Cardiac muscle cell (in vitro differentiated cells and primary cell): ENCODE data around the gene TESK2. TPM values are rescaled to one million over a fixed set of nuclear protein-coding genes. Genes with fewer than 3 reads are reported as not detected.

Source experiments
- DNase-seq, 2 donors: peaks; one replicate each; pipeline versions ENCODE4 v3.0.0 to v3.0.0-alpha.2; 2010 to 2017; ENCODE audit warnings: low read depth in 1 of 2, low spot score in 1 of 2
- H3K27ac ChIP-seq: fragments of 200-600 bp; sonication (generic); 2 replicates; pipeline ENCODE4 v1.5.1; 2016
- H3K27me3 ChIP-seq: fragments of 200-600 bp; sonication (generic); 2 replicates; pipeline ENCODE4 v1.6.0; 2016; ENCODE audit warnings: control low read depth
- H3K36me3 ChIP-seq: fragments of 200-600 bp; sonication (generic); 2 replicates; pipeline ENCODE4 v1.5.1; 2016; ENCODE audit warnings: control low read depth
- H3K4me1 ChIP-seq: fragments of 200-600 bp; sonication (generic); 2 replicates; pipeline ENCODE4 v1.8.1; 2017; ENCODE audit warnings: low read depth, mild to moderate bottlenecking, mixed run types
- H3K4me3 ChIP-seq: fragments of 200-600 bp; sonication (generic); 2 replicates; pipeline ENCODE4 v1.5.1; 2016; ENCODE audit warnings: mild to moderate bottlenecking
- H3K9me3 ChIP-seq: fragments of 200-600 bp; sonication (generic); 2 replicates; pipeline ENCODE4 v1.5.1; 2017; ENCODE audit warnings: low read depth, mild to moderate bottlenecking, control low read depth
- polyA plus RNA-seq: library from polyadenylated mRNA; unstranded; fragments of >200 nt; fragmentation: Nextera tagmentation; extraction: Ambion mirVana; gene quantifications from 2 replicates; pipeline ENCODE4 v1.2.1, GENCODE V29; 2016
- total RNA-seq: library from RNA; depleted of rRNA; stranded (reverse); fragments of >200 nt; gene quantifications from 2 replicates; pipeline ENCODE4 v1.2.3, GENCODE V29; 2016
- TF ChIP-seq, protein P1 (sequence below): IDR thresholded peaks from 2 replicates; pipeline ENCODE4 v1.5.1; 2012; ENCODE audit warnings: low read depth, mild to moderate bottlenecking, low read length

The TESK2 gene
- total and polyA plus RNA-seq, 2 experiments from 2014 or later: 8.4 to 13.9 TPM

GRCh38 chr1:45353685-45354084 is 137.3 kb downstream of the TESK2 start:
- no peak for DNase-seq
- H3K27me3 ChIP-seq: no peaks in the 10 kb centered on the region
- TF ChIP-seq, protein P1, sequence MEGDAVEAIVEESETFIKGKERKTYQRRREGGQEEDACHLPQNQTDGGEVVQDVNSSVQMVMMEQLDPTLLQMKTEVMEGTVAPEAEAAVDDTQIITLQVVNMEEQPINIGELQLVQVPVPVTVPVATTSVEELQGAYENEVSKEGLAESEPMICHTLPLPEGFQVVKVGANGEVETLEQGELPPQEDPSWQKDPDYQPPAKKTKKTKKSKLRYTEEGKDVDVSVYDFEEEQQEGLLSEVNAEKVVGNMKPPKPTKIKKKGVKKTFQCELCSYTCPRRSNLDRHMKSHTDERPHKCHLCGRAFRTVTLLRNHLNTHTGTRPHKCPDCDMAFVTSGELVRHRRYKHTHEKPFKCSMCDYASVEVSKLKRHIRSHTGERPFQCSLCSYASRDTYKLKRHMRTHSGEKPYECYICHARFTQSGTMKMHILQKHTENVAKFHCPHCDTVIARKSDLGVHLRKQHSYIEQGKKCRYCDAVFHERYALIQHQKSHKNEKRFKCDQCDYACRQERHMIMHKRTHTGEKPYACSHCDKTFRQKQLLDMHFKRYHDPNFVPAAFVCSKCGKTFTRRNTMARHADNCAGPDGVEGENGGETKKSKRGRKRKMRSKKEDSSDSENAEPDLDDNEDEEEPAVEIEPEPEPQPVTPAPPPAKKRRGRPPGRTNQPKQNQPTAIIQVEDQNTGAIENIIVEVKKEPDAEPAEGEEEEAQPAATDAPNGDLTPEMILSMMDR: no peak
- H3K27ac ChIP-seq: no peak overlapping the region
- no peaks in the 10 kb centered on the region for H3K9me3 ChIP-seq
- peaks cover 9% of the 10 kb centered on the region for H3K4me1 ChIP-seq
- H3K4me3 ChIP-seq: no peak overlapping the region
- H3K36me3 ChIP-seq: no peaks in the 10 kb centered on the region

- TF ChIP-seq, protein P1: no peak
- Histone ChIP-seq H3K4me3 (no peak overlapping the region), H3K27me3 (no peaks in the 10 kb centered on the region), H3K4me1 (peaks cover 16% of the 10 kb centered on the region), H3K27ac (no peak overlapping the region), H3K36me3 (no peaks in the 10 kb centered on the region), H3K9me3 (no peaks in the 10 kb centered on the region)
- DNase-seq: no peak
These were observed 139.5 kb downstream of the TESK2 start for GRCh38 chr1:45351508-45351907.

DNA sequence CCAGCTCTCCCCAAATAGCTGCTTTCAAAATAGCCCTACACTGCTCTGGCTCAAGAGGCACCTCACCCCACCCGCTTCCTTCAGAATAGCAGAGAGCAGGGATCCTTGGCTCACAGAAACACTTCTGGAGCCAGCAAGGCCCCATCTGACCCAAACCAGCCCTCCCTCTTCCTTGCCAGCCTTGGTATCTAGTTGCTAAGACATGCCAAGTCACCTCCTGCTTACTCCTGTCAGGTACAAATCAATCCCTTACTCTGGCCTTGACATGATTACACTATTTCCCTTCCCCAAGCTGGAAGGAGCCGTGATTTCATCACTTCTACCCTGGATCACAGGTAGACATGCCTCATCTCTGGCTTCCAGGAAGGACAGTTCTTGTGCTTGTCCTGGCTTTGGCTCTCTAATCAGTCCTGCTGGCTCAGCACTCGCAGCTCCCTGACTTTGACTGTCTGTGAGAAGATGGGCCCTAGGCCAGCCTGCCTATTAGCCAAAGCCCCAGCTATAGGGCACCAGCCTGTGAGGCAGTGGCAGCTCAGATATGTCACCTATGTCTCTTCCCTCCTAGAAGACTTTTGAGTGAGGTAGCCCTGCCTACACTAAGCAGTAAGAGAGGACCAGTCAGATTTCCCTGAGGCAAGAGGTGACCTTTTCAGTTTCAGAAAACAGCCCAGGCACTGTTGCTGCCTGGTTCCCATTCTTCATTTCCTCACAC is 141.8 kb downstream of the TESK2 start:
- peak overlapping the region; percentile 54 for H3K27ac ChIP-seq
- no peaks in the 10 kb centered on the region for H3K27me3 ChIP-seq
- TF ChIP-seq, protein P1: no peak
- no peak for DNase-seq
- H3K36me3 ChIP-seq: no peaks in the 10 kb centered on the region
- H3K4me1 ChIP-seq: peaks cover 16% of the 10 kb centered on the region
- no peak overlapping the region for H3K4me3 ChIP-seq
- no peaks in the 10 kb centered on the region for H3K9me3 ChIP-seq

DNA sequence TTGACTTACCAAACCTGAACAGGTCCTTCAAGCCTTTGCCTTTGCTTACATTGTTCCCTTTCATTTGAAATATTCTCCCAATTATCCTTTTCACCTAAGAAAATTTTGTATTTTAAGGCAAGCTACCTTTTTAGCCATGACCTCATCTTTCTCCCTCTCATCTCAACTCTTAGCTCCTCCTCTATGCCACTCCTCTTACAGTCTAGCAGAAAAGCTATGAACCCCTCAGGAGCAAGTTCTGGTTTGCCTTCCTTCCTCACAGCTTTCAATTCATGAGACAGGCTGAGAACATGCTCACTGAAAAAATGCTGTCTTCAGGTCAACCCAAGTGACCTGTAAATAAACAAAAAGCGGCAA is 142.4 kb downstream of the TESK2 start:
- H3K4me1 ChIP-seq: peaks cover 16% of the 10 kb centered on the region
- H3K36me3 ChIP-seq: no peaks in the 10 kb centered on the region
- H3K4me3 ChIP-seq: no peak overlapping the region
- no peaks in the 10 kb centered on the region for H3K27me3 ChIP-seq
- H3K27ac ChIP-seq: peak overlapping the region; percentile 54
- no peak for DNase-seq
- TF ChIP-seq, protein P1: no peak
- no peaks in the 10 kb centered on the region for H3K9me3 ChIP-seq

DNA sequence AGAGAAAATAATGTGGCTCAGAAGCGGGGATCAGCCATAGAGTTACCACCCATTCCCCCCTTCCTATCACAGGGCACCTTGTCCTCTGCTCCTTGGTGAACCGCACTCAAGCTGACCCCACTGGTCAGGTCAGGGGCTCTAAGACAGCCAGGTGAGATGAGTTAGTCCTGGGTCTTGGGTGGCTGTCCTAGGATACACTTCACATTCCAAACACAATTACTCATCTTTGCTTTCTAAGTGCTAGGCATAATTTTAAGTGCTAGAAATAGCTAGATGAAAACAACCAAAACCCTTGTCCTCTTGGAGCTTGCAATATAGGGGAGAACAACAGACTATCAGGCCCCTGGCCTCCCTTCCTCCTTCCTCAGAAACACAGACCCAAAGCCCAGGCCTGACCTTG is 142.9 kb downstream of the TESK2 start:
- TF ChIP-seq, protein P1: no peak
- Histone ChIP-seq H3K9me3 (no peaks in the 10 kb centered on the region), H3K4me3 (no peak overlapping the region), H3K27ac (peak overlapping the region; percentile 54), H3K4me1 (peaks cover 16% of the 10 kb centered on the region), H3K27me3 (no peaks in the 10 kb centered on the region), H3K36me3 (peaks cover 2% of the 10 kb centered on the region)
- DNase-seq: no peak
